Suppressor macrophage (primary cell): ENCODE results near the gene PAF1.

ENCODE experiments used
- DNase-seq, 4 experiments: peaks; one replicate each; pipeline ENCODE4 v3.0.0-alpha.2; 2020 to 2022

PAF1 gene

DNA sequence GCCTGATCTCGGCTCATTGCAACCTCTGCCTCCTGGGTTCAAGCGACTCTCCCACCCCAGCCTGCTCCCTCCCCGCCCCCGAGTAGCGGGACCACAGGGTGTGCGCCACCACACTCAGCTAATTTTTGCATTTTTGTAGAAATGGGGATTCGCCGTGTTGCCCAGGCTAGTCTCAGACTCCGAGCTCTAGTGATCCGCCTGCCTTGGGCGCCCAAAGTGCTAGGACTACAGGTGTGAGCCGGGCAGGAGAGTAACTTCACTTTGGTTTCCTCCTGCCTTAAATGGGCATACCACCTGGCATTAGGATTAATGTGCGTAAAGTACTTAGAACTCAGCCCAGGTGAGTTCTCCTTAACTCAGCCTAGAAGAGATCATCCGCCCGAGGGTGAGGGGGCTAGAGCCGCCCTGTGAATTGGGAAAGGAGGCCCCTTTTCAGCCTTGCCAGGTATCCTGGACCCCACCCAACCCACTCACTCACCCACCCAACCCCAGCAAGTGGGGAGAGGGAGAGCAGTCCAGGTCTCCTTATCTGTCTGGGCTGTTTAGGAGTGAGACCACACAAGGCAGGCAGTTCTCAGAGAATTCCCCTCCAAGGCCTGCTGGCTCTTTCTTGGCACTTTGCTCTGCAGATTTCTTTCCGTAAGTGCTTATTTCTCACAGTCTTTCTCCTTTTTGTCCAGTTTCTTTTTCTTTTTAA, 14.5 kb upstream of the PAF1 start:
- no peak for DNase-seq

DNA sequence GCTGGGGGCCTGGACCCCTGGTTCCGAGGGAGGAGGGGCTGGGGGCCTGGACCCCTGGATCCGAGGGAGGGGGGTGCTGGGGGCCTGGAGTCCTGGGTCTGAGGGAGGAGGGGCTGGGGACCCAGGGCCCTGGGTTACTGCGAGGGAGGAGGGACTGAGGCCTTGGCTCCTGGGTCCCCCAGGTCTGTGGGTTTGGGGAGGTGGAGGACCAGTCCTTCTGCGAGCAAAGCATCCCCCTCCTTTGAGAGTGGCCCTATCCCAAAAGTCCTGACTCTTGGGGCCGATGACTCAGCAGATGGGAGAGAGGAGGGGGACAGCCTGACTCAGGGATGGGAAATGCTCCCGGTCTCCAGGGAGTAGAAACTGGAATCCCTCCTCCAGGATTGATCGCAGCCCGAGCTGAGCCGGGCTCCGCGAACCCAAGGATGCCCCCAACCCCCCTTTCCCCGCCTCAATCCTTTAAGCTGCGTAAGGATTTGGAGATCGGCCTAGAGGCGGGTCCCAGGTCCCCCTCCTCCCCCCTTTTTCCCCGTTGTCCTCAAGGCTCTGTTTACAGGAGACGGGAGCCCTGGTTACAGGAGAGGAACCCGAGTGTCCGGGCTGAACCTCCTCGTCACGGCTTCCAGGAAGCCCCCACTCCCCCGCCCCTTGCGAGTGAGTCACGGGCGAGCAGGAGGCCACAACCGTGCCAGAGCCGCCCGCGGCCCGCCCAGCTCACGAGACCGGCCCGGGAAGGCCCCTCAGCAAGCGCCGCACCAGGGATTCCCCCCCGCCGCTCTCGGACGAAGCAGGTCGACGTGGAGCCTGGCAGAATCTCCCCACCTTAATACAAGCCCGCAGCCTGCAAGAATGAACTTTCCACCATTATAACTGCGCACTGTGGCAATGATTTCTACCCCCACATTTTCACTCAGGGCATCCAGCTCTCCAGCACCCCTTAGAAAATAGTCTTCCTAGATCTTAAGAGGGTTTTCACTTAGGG, 12.7 kb upstream of the PAF1 start:
- DNase-seq = peak; percentile 97 to 99 (median 97)

DNA sequence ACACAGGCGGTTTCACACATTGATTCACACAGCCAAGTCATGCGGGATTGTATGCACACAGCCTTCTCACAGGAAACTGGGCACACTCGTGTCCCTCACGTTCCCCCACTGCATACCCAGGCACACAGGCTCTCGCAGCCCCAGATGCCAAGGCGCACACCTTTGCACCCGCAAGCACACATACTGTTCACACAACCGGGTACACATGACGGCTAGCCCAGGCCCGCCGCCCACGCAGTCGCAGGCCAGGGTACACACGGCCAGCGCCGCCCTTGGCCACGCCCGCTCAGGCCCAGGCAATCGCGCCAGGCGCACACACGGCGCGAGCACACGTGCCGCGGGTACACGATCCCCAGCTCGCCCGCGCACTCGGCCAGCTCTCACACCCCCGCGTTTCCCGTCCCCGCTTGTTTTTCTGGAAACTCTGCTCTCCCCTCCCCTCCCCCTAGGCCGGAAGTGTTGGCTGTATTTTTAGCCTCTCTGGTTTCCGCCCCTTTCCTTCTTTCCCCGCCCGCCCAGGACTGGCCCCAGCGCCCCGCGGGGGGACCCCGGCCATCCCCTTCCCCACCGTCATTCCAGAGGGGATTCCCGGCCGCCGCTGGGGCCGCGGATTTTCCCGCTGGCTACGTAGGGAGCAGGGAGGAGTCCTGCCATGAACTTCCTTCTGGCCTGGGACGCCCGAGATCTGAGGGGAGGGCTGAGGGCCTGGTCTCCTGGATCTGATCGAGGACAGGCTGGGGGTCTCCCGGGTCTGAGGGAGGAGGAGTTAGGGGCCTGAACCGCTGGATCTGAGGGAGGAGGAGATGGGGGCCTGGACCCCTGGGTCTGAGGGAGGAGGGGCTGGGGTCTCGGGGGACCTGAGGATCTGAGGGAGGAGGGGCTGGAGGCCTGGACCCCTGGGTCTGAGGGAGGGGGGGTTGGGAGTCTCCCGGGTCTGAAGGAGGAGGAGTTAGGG, 11.7 kb upstream of the PAF1 start:
- peak; percentile 96 to 98 (median 98) for DNase-seq

DNA sequence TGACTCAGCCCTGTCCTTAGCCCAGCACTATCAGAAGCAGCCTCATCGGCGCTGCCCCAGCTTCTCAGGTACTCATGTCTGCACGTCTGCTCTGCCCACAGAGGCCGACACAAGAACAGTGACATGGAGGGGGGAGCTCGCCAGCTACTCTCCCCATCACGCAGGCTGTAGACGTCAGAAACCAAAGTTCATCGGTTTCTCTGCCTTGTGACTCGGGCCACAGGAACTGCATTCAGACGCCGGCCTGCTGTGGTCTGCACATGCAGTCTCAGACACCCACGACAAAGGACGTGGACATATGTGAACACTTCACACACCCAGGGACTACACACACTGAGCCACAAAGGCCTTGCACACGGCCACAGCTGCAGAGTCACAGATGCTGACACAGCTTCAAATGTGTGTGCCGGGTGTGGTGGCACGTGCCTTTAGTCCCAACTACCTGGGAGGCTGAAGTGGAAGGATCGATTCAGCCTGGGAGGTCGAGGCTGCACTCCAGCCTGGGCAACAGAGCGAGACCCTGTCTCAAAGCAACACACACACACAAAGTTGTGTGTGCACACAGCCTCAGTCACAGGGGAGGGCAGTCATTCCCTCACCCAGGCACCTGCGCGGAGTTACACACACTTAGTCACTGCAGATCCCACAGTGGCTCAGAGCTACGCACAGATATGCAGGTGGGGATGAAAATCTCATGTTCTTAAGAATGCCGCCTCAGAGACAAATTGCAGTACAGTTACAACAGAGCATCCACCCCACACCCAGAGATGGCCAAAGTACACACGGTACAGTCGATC, 10.8 kb upstream of the PAF1 start:
- peak; percentile 92 to 97 (median 92) for DNase-seq

DNA sequence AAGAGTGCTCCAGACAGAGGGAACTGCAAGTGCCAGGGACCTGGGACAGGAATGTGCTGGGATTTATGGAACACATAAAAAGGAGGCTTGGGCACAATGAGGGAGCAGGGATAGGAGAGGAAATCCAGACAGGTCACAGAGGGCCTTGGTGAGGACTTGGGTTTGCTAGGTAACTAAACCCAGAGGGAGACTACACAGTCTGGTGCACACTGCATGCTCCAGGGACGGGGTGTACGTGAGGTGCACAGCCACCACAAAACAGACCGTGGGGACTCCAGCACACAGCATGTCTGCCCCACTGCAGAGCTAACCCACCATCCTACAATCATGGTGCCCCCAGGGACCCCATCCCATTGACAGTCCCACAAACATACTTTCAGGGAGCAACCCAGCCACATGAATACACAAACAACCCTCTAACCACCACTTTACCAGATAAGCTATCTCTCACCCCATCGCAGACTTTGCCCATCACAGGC, 10.2 kb upstream of the PAF1 start:
- DNase-seq = no peak

DNA sequence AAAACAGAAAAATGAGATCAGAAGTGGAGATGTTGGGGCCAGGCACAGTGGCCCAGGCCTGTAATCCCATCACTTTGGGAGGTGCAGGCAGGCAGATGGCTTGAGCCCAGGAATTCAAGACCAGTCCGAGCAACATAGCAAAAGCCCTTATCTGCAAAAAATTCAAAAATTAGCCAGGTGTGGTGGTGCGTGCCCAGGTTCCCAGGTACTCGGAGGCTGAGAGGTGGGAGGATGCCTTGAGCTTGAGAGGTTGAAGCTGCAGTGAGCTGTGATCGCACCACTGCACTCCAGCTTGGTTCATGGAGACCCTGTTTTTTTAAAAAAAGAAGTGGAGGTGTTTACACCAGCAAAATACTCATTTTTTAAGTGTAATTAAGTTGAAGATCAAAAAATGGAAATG, 9.2 kb upstream of the PAF1 start:
- DNase-seq = no peak

DNA sequence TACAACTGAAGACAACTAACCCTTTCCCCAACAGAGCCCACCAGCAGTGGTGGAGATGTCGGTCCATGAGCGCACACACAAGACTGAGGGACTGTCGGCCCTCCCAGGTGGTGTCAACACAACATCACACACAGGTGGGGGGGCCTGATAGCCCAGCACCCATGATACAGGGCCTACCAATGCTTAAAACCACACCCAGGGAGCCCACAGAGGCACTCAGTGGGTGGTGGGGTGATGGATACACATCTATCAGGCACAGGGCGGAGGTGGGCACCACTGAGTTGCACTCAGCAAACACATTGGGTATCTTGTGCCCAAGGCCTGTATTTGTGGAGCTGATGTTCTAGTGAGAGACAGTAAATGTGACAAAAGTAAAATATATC, 8.8 kb upstream of the PAF1 start:
- DNase-seq = no peak

DNA sequence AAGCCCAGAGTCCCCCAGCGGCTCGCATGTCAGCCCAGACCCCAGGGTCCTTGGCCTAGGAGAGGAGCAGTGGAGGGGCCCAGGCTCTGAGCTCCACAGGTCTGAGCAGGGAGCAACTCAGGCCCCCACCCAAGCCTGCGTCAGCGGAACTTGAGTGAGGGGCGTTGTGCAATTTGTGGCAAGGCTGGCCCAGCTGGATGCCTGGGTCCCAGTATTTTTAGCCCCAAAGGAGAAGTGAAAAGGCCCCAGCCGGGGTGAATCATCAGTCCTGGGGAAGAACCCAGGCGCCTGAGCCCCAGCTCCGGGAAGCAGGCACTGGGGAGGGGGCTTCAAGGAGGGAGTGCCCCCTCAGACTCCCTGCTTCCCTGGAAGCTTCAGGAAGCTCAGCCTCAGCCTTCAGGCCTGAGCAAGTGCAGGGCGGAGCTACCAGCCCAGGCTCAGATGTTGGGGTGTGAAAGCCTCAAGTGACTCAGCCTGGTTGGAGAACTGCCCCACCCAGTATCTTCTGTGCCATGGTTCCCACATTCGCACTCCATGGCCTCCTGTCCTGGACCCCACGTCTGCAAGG, 7.5 kb upstream of the PAF1 start:
- DNase-seq = peak; percentile 95 to 98 (median 96)

DNA sequence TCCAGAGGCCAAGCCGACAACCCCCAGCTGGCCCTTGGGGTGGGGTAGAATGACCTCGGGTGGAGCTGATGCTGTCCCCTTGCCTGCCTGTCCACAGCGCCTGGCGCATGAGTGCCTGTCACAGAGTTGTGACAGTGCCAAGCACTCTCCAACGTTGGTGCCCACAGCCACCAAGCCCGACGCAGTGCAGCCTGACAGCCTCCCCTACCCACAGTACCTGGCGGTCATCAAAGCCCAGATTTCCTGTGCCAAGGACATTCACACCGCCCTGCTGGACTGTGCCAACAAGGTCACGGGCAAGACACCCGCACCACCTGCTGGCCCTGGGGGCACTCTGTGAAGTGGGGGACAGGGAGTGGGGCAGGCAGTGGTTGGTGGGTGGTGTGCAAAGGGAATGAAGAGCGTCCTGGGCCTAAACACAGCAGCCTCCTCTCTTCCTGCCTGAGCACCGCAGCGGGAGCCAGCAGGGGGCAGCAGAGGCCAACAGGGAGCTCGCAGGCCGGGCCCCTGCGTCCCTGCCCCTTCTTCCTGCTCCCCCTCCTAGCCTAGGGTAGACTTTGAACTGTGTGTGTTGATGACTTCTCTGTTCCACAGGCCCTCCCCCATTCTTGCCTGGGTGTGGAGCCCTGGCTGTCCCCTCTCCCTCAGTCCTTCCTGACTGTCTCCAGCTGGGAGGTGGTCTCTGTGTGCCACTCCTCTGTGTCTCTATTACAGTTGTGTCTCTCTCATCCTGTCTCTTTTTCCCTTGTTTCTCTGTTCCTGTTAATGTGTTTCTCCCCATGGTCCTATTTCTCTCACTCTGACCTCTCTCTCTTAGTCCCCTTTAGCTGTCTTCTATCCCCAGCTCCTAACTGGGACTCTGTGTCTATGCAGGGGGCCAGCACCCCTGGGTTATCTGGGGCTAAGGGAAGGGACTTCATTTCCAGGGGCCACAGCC, 6.7 kb upstream of the PAF1 start:
- DNase-seq = peak; percentile 96 to 97 (median 96)

DNA sequence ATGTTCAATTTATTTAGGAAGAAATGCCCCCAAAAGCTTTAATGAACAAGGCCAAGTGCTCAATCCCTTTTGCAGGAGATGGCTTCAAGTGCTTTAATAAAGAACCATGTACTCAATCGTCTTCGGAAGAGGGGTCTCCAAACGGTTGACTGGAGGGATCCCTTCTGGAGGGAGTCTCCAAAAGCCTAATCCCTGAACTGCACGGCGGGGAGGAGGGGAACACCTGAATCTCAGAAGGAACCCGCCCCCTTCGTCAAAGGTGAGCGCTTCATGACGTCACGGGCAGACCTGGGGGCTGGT, 505 bp downstream of the PAF1 start:
- no peak for DNase-seq

DNA sequence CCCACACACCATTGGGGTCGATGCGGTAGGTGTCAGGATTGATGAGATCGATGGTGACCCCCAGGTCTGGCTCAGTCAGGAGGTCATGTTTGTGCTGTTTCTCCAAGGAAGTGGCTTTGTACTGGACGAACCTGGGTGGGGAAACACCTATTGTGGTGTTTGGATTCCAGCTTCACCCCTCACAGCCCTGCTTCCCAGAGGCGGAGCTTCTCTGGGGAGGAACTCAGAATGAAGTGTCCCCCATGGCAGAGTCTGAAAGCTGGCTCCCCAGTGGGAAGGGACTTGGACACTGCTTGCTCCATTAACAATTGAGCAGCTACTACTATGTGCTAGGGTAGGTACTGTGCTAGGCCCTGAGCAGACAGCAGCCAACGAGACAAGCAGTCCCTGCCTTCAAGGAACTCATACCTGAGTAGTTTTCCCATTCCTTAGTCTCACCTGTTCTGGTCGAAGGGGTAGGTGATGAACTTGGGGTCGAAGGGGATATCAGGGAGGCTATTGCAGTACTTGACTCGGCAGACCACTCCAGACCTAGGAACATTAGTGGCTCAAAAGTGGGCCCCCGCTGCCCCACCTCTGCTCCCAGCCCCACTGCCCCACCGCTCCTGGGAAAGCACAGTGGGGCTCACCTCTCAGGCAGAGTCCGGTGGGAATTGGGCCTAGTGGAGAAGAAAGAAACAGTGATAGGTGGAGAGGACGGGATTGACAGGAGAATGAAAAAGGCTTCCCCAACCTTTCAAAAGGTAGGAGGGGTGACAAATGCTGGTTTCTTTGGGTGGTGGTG, 1.1 kb downstream of the PAF1 start:
- DNase-seq = no peak

DNA sequence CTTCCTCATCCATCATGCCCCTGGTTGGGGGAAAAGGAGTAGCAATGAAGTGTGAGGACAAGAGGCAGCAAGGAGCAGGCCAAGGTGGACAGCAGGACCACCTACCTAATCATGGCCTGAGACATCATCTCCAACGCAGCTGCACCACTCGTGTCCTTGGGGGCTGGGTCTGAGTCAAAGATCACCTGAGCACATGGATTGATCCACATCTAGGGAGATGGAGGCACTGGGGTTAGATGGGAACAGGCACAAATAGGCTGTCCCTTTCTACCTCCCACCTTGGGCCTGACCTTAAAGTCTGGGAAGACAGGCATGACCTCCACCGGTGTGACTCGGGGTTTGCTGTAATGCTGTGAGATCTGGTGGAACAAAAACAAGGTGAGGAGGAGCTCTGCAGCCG, 2.2 kb downstream of the PAF1 start:
- DNase-seq = no peak

DNA sequence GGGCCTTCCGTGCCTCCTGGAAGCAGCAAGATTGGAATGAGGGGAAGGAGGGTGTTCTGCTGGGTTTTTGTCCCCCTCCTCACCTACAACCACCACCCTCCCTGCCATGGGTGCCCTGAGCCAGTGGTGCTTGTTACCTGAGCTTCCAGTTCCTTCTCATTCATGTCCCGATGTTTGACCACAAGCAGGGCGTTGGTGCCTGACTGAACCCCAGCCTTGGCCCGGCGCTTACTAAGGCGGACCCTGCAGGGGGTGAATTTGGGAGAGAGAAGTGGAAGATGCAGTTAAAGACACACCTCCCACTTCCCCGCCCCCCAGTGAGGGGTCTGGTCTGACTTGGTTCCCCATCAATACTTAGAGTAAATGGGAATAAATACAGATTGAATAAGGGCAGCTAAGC, 4.3 kb downstream of the PAF1 start:
- no peak for DNase-seq

DNA sequence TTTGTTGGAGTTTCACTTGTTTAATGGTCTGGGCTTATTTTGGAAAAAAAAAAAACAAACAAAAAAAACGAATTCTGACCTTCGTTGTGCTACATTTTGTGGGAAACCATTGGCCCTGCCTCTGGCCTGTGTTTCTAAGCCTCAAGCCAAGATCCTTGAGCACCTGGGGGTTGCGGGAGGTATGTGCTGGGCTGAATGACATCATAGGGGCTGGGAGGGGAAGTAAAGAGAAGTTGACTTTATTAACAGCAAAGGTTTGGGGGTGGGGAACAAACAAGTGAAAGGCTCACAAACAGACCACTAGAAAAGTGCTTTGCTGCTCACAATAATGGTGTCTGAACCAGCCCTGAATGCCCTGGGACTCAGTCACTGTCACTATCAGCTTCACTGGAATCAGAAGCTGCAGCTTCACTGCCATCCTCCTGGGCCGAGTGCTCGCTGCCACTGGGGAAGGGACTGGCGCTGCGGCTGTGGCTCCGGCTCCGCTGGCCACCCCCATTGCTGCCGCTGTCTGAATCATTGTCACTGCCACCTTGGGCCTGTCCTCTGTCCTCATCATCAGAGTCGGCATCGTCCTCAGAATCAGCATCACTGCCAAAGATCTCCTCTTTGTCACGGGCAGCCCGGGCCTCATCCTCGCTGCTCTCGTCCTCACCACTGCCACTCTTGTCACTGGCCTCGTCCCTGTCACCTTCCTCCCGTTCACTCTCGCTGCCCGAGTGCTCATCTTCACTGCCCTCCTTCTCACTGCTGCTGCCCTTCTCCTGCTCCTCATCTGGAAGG, 5.1 kb downstream of the PAF1 start:
- DNase-seq = no peak

DNA sequence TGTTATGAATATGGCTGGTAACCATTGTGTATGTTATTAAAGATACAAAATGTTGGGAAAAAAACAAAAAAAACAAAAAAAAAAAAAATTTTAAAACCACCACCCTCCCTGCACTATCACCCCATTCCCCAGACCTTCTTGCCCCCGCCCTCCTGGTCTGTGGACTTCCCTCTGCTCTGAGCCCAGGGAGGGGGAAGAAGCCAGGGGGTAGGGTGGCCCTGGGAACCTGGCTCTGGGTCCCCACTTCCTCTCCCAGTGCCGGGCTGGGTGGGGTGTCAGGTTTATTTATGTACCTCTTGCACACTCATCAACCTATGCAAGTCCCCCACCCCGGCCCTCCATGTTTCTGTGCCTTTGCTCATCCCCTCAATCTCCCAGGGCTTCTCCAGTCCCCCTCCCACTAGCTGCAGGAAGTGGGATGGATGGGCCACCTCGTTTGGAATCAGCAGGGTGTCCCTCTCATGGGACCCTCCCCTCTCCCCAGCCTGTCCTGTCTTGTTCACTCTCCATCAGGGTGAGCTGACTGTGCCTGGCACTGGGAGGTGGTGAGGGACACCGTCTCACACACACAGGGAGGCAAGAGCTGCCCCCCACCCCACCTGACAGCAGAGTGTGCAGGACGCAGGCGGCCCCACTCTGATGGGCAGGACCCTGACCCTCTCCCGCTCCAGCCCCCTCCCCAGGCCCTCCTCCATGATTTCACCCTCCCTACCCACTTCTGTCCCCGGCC, 5.9 kb downstream of the PAF1 start:
- no peak for DNase-seq

DNA sequence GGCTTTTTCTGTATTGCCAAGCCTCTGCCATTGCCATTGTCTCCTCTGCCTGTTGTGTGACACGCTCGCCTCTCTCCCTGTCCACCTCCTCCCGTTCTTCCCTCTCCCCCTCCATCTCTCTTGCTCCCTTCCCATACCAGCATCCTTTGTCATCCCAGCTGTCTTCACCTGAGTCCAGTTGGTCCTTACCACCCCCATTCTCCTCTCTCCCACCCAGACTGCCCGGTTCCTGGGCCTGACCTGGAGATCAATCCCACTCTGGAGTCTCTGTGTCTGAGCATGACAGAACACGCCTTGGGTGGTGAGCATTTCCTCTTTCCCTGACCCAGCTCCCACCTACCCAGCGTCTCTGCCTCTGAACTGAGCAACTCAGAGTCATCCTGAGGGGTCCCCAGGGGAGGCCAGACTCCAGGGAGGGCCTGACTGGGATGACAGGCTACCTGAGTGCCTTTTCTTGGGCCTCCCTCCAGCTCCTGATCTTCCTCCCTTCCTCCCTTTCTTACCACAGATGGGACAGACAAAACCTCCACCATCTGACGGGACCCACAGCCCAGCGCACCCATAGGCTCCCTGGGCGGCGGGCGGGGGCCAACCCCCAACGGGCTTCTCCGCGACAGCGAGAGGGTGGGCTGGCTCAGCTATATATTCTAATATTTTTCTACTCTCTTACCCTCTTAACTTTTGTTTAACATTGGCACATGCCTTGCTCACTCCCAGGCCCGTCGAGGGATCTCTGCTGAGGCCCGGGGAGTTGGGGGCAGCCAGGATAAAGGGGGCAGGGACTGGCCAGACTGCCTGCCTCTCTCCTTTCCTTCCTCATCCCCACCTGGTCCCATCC, 7.7 kb downstream of the PAF1 start:
- no peak for DNase-seq
